ENCODE measurements around the gene OR2T29.
"Not testable (repeated sequence)": the region's sequence is repeated elsewhere in the genome, so short reads cannot be mapped to it uniquely, and the experiment has no call there.

The OR2T29 gene, protein sequence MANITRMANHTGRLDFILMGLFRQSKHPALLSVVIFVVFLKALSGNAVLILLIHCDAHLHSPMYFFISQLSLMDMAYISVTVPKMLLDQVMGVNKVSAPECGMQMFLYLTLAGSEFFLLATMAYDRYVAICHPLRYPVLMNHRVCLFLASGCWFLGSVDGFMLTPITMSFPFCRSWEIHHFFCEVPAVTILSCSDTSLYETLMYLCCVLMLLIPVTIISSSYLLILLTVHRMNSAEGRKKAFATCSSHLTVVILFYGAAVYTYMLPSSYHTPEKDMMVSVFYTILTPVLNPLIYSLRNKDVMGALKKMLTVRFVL

DNA sequence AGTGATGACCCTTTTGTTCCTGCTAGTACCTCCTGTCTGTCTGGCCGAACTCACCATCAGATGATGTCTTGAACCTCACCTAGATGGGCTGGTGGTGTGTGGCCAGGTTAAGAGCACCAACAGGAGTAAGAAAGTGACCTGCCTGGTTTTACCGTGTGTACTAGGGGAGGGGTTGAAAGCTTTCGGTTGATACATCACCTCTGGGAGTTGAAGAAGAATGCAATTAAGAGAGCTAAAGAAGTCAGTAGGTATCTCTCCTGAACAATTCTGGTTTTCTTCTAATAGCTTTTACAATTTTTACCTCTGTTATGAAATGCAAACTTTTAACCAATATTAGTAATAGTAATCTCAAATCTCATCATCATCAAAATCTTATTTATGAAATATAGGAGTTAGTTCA lies at the start of gene OR2T29:
Gene OR2T29, minus strand, starts transcription at position 101 of the 400 bp plus-strand sequence. CDS start 3,281 bp downstream, outside the sequence.
- not testable (repeated sequence) for DNase-seq

DNA sequence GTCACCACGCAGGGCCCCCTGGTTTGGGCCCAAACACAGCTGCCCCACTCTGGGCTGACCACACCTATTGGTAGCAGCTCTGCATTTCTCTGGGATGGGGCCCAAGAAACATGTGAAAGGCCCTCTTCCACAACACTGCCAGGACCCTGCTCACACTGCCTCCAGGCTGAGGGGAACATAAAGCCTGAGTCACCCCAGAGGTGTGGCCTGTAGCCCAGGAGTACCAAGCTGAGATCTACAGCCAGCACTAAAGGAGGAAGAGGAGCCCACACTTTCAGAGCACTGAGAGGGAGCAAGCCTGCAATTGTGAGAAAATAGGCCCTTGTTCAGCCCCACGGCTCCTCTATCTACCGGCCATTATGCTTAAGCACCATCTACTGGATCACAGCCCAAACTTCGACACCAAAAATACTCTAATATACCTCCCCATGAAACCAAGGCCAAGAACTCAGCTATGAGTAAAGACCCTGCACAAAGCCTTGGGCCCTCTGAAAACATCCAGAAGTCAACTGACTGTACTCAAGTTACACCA lies 49.4 kb upstream of the OR2T29 start:
- no peak for DNase-seq

DNA sequence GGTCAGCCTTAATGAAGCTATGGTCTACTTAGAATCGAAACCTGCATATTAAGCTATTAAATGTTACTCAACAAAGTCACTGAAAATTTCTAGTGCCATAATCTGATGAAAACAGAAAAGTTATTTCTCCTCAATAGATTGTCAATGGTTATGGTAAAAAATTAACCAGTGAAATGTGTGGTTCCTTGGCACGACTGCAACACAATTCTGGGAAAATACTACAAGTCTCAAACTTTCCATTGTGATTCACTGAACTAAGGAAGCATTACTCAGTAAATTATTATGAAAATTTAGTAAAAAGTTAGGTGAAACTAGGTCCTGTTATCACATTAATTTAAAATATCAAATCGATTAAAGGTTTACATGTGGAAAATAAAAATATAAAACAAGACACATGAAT lies 47.7 kb upstream of the OR2T29 start:
- no peak for DNase-seq

DNA sequence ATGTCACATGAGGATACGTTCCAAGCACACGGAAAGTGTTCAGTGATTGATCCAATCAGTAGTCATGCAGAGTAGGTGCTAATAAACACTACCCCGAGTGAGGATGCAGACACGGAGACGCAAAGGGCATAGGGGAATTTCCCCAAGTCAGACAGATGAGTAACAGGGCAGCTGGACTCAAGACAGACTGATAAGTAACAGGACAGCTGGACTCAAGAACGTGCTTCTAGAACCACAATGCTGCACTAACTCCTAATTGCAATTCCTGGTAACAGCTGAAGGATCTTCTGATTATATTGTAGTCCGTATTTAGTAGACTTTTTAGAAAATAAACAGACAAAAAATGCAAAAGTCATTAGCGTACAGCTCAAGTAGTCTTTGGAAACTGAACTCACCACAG lies 36.8 kb upstream of the OR2T29 start:
- no peak for DNase-seq

DNA sequence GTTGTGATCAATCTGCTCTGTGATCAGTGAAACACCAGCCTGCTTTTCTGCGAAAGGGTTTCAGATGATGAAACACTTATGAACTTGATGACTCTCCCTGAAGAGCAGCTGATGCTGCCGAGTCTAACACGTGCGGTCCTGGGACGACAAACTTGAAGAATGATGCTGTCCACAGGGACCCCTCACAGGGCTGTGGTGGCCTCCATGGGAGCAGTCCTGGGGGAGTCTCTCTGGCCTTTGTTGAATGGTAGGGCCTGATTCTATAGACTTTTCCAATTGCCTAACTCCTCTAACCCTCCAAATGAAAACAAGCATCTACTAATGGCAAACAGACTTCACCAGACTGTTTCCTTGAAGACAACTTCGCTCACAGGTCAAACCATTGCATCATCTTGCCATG lies 35.0 kb upstream of the OR2T29 start, which contains the start of gene OR2T10:
Gene OR2T10, minus strand, starts transcription at position 112 of the 400 bp plus-strand sequence. CDS start 3,932 bp downstream, outside the sequence.
- no peak for DNase-seq

DNA sequence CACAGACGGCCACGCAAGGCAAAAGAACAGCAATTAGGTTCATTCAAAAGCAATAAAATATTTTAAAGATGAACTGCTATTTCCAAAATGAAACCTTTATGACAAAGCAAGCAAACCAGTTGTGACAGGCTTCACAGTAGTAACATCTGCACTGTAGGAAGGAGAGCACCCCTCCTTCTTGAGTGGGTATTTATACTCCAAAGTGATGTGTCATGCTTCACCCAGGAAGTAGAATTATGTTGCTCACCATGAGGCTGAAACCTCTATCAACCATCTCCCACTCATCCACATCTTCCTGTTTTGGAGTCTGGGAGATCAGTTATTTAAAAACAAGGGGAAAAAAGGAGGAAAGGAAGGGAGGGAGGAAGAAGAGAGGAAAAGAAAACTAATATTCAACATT lies 34.0 kb upstream of the OR2T29 start:
- peak; percentile 2 to 5 for DNase-seq

DNA sequence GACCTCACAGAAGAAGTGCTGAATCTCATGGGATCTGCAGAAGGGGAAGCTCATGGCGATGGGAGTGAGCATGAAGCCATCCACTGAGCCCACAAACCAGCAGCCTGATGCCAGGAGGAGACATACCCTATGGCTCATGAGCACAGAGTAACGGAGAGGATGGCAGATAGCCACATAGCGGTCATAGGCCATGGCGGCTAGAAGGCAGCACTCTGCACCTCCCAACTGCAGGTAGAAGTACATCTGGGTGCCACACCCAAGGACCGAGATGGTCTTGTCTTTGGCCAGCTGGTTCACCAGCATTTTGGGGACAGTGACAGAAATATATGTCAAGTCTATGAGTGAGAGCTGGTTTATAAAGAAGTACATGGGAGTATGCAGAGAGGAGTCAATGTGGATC lies 30.7 kb upstream of the OR2T29 start:
- no peak for DNase-seq

DNA sequence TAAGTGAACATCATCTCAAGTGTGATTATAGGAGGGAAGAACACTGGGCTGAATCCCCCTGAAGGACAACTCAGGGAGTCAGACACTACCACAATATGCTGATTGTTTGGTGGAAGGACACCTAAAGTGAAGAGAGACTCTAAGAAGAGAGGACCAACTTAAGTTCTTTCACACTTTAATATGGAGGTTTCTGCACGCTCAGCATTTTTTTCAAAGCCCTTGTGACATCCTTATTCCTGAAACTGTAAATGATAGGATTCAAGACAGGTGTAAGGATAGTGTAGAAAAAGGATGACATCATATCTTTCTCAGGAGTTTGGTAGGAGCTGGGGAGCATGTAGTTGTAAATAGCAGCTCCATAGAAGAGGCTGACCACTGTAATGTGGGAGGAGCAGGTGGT lies 30.1 kb upstream of the OR2T29 start:
- no peak for DNase-seq

DNA sequence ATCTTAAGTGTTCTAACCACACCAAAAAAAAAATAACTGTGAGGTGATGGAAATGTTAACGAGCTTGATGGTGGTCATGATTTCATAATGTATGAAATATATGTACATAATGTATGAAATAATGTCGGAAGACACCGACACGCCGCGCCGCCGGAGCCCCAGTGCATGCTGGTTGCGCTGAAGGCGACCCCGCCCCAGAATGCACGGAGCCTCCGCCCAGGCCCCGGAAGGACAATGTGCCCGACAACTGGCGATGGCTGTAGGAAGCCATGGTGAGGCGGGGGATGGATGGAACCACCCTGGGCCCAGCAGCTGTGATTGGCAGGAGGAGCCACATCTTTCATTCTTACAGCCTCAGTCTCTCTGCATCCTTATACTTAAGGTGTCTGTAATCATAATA lies 27.5 kb upstream of the OR2T29 start:
- DNase-seq, result no peak

DNA sequence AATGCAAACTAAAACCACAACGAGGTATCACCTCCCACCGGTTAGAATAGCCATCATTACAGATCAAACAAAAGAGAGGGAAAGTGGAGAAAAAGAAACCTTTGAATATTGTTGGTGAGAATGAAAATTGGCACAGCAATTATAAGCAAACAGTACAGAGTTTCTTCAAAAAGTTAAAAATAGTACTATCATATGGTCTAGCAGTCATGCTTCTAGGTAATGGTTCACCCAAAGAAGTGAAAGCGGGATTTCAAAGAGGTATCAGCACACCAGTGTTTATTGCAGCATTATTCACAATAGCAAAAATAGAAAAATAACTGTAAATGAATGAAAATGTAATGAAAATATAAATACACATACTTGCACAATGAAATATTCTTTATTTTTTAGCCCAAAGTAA lies 26.8 kb upstream of the OR2T29 start:
- no peak for DNase-seq

DNA sequence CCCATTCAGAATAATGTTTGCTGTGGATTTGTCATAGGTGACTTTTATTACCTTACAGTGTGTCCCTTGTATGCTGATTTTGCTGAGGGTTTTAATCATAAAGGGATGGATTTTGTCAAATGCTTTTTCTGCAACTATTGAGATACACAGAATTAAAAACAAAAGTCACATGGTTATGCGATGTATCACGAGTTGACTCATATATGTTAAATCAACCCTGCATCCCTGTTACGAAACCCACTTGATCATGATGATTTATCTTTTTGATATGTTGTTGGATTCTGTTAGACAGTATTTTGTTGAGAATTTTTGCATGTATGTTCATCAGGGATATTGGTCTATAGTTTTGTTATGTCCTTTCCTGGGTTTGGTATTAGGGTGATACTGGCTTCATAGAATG lies 22.7 kb upstream of the OR2T29 start:
- DNase-seq, result no peak

DNA sequence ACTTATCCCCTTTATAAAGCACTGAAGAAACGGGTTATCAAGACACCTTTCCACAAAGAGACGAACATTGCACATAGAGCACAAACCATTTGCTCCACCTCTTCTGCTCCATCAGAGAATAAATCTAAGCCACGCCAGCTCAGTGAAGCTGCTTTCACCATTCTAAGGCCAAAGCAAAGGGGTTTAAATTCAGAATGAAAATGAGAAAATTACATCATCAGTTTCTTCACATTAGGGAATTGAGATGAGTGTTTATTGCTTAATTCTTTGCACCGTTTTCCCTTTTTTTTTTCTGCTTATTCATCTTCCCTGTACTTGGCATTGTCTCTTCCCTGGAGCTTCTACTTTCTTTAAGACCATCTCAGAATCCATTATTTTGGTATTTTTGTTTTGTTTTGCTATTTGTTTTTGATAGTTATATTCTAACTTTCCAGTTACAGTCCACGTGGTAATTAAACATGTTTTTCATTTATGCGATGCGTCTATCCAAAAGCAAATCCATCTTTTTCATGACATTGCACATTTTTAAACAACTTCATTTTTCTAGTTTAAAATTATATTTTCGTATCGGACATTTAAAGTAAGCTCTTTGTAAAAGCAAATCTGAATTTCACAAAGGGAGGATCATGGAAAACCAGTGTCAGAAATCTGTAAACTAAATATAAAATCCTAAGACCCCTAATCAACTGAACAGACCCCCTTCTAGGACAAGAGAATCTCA lies 13.8 kb upstream of the OR2T29 start:
- no peak for DNase-seq

DNA sequence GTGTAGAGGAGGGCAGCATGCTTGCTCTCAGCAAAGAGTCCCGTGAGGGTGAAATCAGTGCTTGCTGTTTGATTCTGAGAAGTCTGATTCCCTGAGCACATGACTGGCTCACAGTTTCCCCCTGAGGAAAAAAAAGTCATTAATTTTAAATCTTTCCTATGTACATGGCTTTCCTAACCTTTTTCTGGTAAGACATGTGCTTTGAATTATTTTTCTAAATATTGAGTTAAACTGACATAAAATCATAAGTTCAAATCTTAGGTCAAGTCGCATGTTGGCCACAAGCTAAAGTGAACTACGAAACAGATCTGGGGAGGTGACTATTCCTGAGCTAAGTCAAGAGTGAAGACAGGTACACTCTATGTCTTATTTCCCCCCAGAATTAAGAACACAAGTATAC lies 12.1 kb upstream of the OR2T29 start, which contains the start of gene OR2T34:
Gene OR2T34, minus strand, starts transcription at position 101 of the 400 bp plus-strand sequence. Its CDS starts 0 bp downstream, at position 101.
- DNase-seq, result not testable (repeated sequence)

DNA sequence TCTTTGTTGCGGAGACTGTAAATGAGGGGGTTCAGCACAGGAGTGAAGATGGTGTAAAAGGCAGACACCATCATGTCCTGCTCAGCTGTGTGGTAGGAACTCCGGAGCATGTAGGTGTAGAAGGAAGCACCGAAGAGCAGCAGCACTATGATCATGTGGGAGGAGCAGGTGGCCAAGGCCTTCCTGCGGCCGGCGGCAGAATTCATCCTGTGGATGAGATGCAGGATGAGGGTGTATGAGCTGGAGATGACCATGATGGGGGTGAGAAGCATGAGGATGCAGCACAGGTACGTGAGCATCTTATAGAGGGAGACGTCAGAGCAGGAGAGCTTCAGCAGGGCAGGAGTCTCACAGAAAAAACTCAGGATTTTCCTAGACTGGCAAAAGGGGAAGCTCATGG lies 11.3 kb upstream of the OR2T29 start:
- not testable (repeated sequence) for DNase-seq

DNA sequence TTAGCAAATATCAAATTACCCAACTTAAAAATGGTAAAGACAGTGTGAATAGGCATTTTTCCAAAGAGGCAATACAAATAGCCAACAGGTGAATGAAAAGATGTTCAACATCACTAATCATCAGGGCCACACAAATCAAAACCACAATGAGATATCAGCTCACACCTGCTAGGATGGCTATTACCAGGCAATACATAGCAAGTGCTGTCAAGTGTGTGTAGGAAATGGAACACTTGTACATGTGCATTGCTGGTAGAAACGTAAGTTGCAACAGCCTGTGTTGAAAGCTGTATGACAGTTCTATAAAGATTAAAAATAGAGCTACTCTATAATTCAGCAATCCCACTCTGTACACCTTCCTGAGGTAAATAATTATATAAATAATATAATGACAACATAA lies 9.5 kb upstream of the OR2T29 start:
- not testable (repeated sequence) for DNase-seq

DNA sequence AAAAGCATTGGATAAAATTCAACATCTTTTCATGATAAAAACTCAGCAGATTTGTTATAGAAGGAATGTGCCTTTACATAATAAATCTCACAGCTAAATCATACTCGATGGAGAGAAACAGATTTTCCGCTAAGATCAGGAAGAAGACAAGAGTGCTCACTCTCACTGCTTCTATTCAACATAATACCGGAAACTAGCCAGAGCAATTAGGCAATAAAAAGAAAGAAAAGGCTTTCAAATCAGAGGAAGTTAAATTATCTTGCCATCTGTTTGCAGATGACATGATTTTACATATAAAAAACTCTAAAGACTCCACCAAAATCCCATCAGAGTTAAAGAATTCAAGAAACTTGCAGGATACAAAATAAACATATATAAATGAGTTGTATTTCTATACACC lies 8.2 kb upstream of the OR2T29 start:
- not testable (repeated sequence) for DNase-seq

DNA sequence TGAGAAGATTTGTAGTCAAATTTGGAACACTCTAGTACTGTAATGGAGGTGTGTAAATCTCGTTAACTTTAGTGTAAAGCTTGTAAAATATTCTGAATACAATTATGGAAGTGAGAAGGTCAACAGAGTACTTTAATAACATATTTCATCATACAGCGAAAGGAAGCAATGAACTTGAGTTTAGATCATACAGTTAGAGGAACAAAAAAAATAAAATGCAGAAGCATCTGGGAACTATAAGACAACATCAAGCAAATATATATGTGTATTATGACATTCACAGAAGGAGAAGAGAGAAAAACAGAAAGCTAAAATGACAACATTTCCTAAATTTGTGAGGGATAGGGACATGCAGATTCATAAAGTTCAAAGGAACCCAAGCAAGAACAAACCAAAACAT lies 6.5 kb upstream of the OR2T29 start:
- DNase-seq, result not testable (repeated sequence)

DNA sequence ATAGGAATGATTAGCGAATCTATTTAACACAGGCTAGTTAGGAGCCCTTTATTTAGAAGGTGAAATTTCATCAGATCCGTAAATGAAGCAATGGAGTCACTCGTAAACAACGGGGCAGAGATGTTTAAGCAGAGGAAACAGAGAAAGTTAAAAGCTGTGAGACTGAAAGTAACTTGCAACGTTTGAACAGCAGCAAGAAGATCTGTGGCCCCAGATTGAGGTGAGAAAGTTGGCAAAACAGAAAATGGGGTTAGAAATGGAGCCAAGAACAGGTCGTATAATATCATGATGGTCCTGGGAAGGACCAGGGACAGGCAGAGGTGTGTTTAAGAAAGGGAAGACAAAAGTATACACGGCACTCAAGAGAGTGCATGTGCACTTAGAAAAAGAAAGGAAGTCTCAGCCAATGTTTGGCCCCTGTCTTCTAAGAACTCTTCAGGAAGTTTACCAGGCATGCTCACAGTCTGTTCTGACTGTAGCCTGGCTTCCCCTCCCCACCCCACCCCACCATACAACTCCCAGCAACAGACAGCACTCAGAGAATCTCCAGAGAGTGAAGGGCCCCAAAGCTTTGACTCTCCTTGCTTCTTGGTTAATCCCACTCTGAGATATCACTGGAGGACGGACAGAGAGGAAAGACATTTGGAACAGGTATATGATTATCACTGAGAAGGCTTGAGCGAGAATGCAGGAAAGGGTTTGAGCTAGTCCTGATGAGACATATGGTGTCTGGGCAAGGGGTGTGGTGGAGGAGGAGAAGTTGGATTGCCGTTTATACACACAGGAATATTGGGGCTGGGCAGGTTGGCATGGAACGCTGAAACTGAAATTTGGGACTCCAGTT lies 3.2 kb upstream of the OR2T29 start:
- DNase-seq, result not testable (repeated sequence)

DNA sequence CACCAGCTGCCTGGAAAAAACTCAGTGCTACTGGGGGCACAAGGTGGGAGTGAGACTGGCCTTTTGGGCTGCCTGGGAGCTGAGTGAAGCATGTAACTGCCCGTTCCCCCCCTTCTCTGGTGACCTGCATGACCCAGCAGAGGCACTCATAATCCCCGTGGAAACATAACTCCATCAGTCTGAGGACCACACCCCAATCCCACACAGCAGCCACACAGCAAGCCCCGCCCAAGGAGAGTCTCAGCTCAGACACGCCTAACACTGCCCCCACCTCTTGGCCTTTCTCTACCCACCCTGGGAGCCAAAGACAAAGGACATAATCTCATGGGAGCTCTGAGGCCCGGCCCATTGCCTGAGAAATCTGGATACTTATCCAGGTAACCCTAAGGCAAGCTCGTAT lies 11.5 kb downstream of the OR2T29 start:
- not testable (repeated sequence) for DNase-seq

DNA sequence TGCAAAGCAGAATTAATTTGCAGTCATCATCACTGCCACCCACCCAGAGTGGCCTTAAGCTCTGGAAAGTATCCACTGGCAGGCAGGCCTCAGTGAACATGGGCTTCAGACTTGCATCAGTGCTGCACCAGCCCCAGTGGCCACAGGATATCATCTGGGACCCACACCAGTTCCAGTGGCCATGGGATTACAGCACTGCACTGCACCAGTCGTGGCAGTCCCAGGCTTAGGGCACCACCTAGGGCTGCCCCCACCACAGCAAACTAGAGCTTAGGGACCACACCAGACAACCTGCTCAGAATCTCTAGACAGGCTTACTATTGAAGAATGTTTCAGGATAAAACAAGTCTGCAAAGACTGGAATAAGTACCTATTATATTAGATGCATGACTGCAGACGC lies 15.2 kb downstream of the OR2T29 start:
- not testable (repeated sequence) for DNase-seq

DNA sequence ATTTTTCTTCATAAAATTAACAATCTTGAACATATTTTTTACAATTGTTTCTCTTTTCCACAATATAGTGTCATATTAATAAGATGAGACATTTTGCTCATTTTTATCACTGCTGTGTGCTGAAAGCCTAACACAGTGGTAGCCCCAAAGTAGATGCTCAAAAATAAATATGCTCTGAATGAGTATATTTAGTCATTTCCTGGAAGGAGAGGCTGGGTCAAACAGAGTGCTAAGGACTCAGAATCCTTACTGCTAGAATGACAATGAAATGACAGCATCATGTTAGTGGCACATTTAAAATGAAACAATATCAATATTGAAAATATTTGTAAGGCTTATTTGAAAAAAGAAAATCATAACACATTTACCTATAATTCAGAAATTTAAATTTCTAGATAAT lies 25.1 kb downstream of the OR2T29 start:
- DNase-seq, result not testable (repeated sequence)

DNA sequence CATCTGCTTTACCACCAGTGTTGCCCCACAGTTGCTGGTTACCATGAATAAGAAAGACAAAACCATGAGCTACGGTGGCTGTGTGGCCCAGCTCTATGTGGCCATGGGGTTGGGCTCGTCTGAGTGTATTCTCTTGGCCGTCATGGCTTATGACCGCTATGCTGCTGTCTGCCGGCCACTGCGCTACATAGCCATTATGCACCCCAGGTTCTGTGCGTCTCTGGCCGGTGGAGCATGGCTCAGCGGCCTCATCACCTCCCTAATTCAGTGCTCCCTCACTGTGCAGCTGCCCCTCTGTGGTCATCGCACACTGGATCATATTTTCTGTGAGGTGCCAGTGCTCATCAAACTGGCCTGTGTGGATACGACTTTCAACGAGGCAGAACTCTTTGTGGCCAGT lies 40.7 kb downstream of the OR2T29 start:
- DNase-seq, result no peak

DNA sequence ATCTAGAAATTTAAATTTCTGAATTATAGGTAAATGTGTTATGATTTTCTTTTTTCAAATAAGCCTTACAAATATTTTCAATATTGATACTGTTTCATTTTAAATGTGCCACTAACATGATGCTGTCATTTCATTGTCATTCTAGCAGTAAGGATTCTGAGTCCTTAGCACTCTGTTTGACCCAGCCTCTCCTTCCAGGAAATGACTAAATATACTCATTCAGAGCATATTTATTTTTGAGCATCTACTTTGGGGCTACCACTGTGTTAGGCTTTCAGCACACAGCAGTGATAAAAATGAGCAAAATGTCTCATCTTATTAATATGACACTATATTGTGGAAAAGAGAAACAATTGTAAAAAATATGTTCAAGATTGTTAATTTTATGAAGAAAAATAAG lies 52.4 kb downstream of the OR2T29 start:
- DNase-seq, result not testable (repeated sequence)
